Measurements from ENCODE around the gene AFG1L. TPM values are rescaled to one million over a fixed set of nuclear protein-coding genes. Genes with fewer than 3 reads are reported as not detected.
"Not testable (repeated sequence)": the region's sequence is repeated elsewhere in the genome, so short reads cannot be mapped to it uniquely, and the experiment has no call there.

Gene AFG1L
- polyA plus RNA-seq, 3 donors = 1.0 to 2.8 (median 1.8) TPM

- H3K27ac ChIP-seq (ENCODE audit: low read depth, low read length) = no peak overlapping the region
- 85 to 93% (median 91%) methylated on average over 5 of the region's 5 CpGs for WGBS, 3 donors
Measured at GRCh38 chr6:108435391-108435790, 140.5 kb downstream of the AFG1L start.

- H3K27ac ChIP-seq (ENCODE audit: low read depth, low read length) = no peak overlapping the region
- 96 to 100% (median 99%) methylated on average over 2 of the region's 2 CpGs for WGBS, 3 donors
Measured at GRCh38 chr6:108436771-108437170, 141.9 kb downstream of the AFG1L start.

GRCh38 chr6:108437821-108438220 lies 143.0 kb downstream of the AFG1L start:
- 78 to 93% (median 84%) methylated on average over 1 of the region's 1 CpG for WGBS, 3 donors
- H3K27ac ChIP-seq (ENCODE audit: low read depth, low read length) = no peak overlapping the region

- 37 to 52% (median 44%) methylated on average over 8 of the region's 8 CpGs for WGBS, 3 donors
- no peak overlapping the region for H3K27ac ChIP-seq (ENCODE audit: low read depth, low read length)
Measured at GRCh38 chr6:108438918-108439317, 144.1 kb downstream of the AFG1L start.

GRCh38 chr6:108441141-108441540 lies 146.3 kb downstream of the AFG1L start:
- no peak overlapping the region for H3K27ac ChIP-seq (ENCODE audit: low read depth, low read length)

- WGBS, 3 donors = 88 to 98% (median 93%) methylated on average over 2 of the region's 2 CpGs
- no peak overlapping the region for H3K27ac ChIP-seq (ENCODE audit: low read depth, low read length)
Measured at GRCh38 chr6:108442770-108443520, 148.1 kb downstream of the AFG1L start.

GRCh38 chr6:108446629-108447150 lies 151.8 kb downstream of the AFG1L start:
- 86 to 94% (median 90%) methylated on average over 3 of the region's 3 CpGs for WGBS, 3 donors
- H3K27ac ChIP-seq (ENCODE audit: low read depth, low read length) = no peak overlapping the region

GRCh38 chr6:108448481-108448880 lies 153.6 kb downstream of the AFG1L start:
- WGBS, 3 donors = 82 to 86% (median 83%) methylated on average over 1 of the region's 1 CpG
- no peak overlapping the region for H3K27ac ChIP-seq (ENCODE audit: low read depth, low read length)

- not testable (repeated sequence) for H3K27ac ChIP-seq (ENCODE audit: low read depth, low read length)
- WGBS, 3 donors = no CpG with 5 or more reads among the region's 1 CpG
Measured at GRCh38 chr6:108449717-108450116, 154.9 kb downstream of the AFG1L start.

- H3K27ac ChIP-seq (ENCODE audit: low read depth, low read length) = no peak overlapping the region
- WGBS, 3 donors = 92 to 93% (median 93%) methylated on average over 8 of the region's 8 CpGs
Measured at GRCh38 chr6:108451816-108452215, 157.0 kb downstream of the AFG1L start.

GRCh38 chr6:108452711-108453195 lies 157.9 kb downstream of the AFG1L start:
- WGBS, 3 donors = 33 to 63% (median 52%) methylated on average over 4 of the region's 4 CpGs
- H3K27ac ChIP-seq (ENCODE audit: low read depth, low read length) = no peak overlapping the region

- 12 to 76% (median 20%) methylated on average over 3 of the region's 3 CpGs for WGBS, 3 donors
- no peak overlapping the region for H3K27ac ChIP-seq (ENCODE audit: low read depth, low read length)
Measured at GRCh38 chr6:108453601-108454185, 158.8 kb downstream of the AFG1L start.

GRCh38 chr6:108454356-108454755 lies 159.5 kb downstream of the AFG1L start:
- WGBS, 3 donors = 98 to 100% (median 99%) methylated on average over 2 of the region's 2 CpGs
- H3K27ac ChIP-seq (ENCODE audit: low read depth, low read length) = no peak overlapping the region

- H3K27ac ChIP-seq (ENCODE audit: low read depth, low read length) = no peak overlapping the region
- 15 to 56% (median 52%) methylated on average over 1 of the region's 1 CpG for WGBS, 3 donors
Measured at GRCh38 chr6:108455688-108456087, 160.8 kb downstream of the AFG1L start.

- no peak overlapping the region for H3K27ac ChIP-seq (ENCODE audit: low read depth, low read length)
- 37 to 51% (median 43%) methylated on average over 4 of the region's 4 CpGs for WGBS, 3 donors
Measured at GRCh38 chr6:108463784-108464183, 168.9 kb downstream of the AFG1L start.

- no peak overlapping the region for H3K27ac ChIP-seq (ENCODE audit: low read depth, low read length)
- WGBS, 3 donors = 41 to 52% (median 45%) methylated on average over 5 of the region's 5 CpGs
Measured at GRCh38 chr6:108464418-108465097, 169.7 kb downstream of the AFG1L start.

- 60 to 87% (median 69%) methylated on average over 2 of the region's 2 CpGs for WGBS, 3 donors
- H3K27ac ChIP-seq (ENCODE audit: low read depth, low read length) = no peak overlapping the region
Measured at GRCh38 chr6:108465098-108465495, 170.2 kb downstream of the AFG1L start.

- WGBS, 3 donors = 84 to 100% (median 87%) methylated on average over 1 of the region's 1 CpG
Measured at GRCh38 chr6:108468346-108468745, 173.5 kb downstream of the AFG1L start.

GRCh38 chr6:108469316-108469715 lies 174.5 kb downstream of the AFG1L start:
- H3K27ac ChIP-seq (ENCODE audit: low read depth, low read length) = no peak overlapping the region
- WGBS, 3 donors = 74 to 93% (median 81%) methylated on average over 1 of the region's 1 CpG

More at GRCh38 chr6:108468346-108468745, 173.5 kb downstream of the AFG1L start:
- H3K27ac ChIP-seq (ENCODE audit: low read depth, low read length) = no peak overlapping the region

All from adipose tissue (tissue), 3 donors.